ENCODE data around the gene LZTS2.

- TF ChIP-seq GATA3 (IDR thresholded peaks at IDR 0.05; ENCODE audit: low read depth, low read length) (no peak), GATA2 (IDR thresholded peaks at IDR 0.05; ENCODE audit: low read depth, low read length) (no peak)
These were observed 13.1 kb downstream of the LZTS2 start for GRCh38 chr10:101012525-101013364.

Data from SH-SY5Y (cell line).